Right lung (tissue), 5 donors: ENCODE measurements around the gene RGS7. TPM values are rescaled to one million over a fixed set of nuclear protein-coding genes. Genes with fewer than 3 reads are reported as not detected.
"Not testable (repeated sequence)": the region's sequence is repeated elsewhere in the genome, so short reads cannot be mapped to it uniquely, and the experiment has no call there.

ENCODE experiments used
- DNase-seq, 2 donors: peaks; one replicate each; pipeline ENCODE4 v3.0.0-alpha.2; 2013
- polyA plus RNA-seq, 5 donors: library from polyadenylated mRNA; unstranded; fragments of 120-200 nt; gene quantifications; one replicate each; pipeline versions ENCODE4 v1.2.1 to v1.2.3, GENCODE V29; 2013; ENCODE audit warnings: inconsistent platforms in 1 of 5, low replicate concordance in 1 of 5; ENCODE audit not compliant: insufficient read length in 5 of 5, insufficient read depth in 1 of 5

RGS7 gene
- polyA plus RNA-seq, 5 donors: 0.18 to 0.50 (median 0.24) TPM

DNA sequence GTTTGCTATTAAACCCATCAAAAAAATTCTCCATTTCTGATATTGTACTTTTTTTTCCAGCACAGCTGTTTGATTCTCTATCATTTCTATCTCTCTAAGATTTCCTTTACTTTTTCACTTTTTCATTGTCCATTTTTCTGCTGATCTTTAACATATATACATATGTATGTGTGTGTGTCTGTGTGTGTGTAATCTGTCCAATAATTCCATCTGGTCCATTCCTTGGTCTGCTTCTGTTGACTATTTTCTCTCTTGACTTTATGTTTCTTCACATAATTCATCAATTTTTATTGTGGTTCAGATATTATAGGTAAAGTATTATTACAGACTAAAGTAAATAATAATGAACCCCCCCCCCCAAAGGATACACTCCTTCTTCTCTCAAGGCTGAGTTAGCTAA is 84.2 kb downstream of the RGS7 start:
- no peak for DNase-seq

DNA sequence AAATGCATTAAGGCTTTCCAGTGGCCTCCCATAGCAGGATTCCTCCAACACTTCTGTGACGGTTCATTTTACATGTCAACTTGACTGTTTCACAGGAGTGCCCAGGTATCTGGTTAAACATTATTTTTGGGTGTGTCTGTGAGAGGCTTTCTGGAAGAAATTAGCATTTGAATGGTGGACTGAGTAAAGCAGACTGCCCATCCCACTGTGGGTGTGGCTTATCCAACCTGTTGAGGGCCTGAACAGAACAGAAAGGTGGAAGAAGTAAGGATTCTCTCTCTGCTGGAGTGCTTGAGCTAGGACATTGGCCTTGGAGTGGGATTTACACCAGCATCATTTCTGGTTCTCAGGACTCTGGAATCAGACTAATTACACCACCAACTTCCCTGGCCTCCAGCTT is 85.6 kb downstream of the RGS7 start:
- no peak for DNase-seq

DNA sequence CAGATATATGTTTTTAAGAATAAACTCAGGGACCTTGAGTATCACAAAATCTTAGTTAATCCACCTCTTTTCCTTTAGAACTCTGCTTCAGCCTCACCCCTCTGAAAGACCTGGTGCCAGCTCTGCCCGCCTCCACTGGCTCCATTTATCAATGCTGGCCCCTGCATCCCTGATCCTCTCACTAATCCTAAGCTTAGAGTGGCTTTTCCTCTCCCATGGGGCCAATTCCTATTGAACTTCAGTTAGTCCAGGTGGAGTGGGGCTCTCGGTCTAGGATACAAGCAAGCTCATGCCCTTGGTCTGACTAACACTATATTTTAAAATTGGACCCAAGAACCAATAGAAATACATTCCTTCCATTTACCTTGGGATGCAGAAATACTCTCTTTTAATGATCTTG is 87.0 kb downstream of the RGS7 start:
- no peak for DNase-seq

DNA sequence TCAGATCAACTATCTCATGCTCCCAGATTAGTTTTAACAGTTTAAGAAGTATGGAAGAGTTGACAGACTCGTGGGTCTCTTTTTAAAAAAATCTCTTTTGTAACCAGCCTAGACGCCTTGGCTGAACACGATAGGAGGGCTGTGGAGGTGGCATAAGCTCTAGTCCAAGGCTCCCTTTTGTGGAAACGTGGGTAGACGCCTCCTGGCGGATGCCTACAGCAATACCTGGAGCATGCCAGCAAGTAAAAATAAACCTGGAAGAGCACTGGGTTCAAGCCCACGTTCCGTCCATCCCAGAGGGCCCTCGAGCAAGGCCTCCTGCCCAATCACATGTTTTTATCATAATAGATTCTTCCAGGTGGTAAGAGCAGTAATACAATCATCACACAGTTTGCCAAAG is 87.9 kb downstream of the RGS7 start:
- no peak for DNase-seq

DNA sequence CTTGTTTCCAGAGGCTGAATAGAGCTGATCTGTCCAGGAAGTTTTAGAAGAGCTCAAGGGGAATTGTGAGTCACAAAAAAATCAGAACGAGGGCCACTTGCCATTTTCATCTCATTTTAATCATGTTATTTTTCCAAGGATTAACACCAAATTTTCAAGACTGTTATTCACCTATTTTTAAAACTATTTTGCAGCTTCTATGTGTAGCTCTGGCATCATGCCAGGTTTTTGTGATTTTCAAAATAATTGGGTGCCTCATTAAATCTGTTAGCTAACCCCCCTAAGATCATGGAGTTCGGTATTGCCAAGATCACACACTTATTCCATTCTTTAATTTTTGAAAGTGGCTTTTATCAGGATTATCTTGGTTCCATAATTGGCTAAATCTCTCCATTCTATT is 90.9 kb downstream of the RGS7 start:
- DNase-seq: no peak

DNA sequence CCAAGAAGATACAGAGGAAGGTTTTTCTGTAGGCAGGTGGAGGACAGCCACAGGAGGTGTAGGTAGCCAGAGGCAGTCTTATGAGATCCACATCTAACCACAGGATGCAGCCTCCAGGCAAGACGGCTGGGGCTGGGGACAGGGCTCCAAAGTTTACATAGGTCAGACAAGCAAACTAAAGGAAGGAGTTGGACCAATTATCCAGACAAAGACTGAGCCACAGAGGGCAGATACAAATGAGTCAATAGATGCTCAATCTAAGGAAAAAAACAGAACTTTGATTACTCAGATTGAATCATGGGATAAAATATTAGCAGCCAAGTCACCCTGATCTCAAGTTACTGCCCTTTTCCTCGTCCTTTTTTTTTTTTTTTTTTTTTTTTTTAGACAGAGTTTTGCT is 91.6 kb downstream of the RGS7 start:
- no peak for DNase-seq

DNA sequence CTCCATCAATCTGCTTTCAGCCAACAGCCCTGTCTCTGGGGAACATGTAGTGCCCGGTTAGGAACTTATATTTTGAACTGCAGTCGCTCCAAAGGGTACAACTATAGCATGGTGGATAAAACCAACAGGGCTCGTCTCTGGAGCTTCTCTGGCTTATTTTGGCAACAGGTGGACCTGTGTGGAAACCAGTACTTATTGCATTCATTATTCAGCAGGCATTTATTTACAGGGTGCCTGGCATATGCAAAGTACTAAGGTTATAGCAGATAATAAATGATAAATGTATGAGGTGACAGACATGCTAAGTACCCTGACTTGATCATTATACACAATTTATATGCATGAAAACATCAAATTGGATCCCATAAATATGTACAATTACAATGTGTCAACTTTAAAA is 93.7 kb downstream of the RGS7 start:
- no peak for DNase-seq

DNA sequence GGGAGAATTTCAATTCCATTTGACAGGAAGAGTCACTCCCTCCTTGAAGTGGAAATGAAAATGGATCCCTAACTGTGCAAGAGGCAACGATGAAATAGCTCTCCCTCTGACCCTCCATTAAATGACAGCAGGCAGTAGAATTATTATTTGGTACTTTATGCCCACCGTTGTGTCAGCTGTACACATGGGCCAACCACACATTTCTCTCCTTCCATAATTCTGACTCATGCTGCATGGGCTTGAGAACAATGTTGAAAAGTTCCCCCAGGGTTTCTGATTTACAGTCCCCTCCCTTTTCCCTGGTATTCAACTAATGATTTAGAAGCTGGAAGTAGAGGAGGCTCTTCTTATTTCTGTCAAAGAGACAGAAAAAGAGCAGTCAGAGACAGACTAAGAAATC is 103.5 kb downstream of the RGS7 start:
- no peak for DNase-seq

DNA sequence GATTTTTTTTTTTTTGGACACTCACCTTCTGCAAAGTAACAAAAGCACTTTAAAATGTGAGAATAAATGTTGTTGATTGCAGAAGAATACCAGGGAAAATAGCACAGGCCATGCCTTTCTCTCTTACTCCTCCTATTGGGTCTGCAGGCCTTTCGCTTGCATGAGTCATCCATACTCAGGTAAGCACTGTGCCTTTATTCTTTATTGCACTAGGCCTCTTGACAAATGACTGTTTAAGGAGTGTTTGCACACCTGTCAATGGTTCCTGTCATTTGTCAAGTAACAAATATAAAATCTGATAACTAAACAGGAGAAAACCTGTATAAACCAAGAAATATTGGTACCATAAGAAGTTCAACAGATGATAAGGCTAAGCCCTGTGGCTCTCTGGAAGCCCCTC is 106.5 kb downstream of the RGS7 start:
- no peak for DNase-seq

DNA sequence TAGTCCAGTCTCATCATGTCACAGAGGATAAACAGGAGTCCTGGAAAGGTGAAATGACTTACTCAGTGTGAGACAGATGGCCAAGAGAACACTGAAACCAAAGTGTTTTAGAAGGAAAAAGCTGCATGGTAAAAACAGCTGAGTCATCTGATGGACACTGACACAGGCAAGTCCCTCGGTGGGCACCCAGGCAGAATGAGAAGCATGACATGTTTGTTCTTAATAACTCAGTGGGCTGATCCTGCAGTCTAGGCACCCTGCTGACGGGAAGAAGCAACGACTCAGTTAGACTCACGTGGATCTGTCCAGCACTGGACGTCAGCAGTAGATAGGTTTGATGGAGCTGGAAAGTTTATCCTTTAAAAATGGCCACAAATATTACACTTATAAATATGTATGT is 116.9 kb downstream of the RGS7 start:
- DNase-seq: no peak

DNA sequence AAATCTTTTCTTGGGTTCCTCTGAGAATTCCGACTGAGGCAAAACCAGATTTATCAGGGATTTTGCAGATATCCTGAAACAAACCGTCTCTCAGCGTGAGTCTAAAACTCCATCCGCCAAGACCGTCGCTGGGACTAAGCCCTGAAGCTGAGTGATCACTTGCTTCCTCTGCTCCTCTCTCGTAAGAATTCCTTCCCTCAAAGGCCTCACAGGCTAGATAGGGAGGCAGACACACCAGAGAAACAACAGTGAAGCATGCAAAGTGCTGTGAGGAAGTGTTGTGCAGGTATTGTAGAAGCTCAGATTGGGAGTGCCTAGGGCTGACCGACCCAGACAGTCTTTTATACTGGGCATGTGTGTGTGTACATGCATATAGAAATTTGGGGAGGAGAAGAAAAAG is 119.1 kb downstream of the RGS7 start:
- no peak for DNase-seq

DNA sequence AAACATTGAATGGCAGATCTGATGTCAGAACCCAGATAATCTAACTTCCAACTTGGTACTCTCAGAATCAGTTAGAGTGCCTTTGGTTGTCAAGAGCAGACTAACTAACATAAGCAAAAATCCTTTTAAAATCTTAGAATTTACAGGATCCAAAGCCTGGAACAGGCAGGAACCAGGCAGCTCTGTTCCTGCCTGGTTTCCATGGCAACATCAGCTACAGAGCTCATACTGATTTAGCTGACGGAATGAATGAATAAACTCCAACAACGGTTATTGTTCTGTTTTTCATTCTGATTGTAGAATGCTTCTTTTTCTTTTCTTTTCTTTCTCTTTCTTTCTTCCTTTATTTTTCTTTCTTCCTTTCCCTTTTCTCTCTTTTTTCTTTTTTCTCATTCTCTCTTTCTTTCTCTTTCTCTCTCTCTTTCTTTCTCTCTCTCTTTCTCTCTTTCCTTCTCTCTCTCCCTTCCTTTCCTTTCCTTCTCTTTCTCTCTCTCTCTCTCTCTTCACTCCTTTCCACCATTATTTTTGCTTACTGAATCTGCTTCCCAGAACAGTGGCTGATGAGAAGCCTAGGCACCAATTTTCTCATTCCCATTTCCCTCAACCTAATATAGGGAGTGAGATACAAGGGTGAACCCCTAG is 121.6 kb downstream of the RGS7 start:
- DNase-seq: no peak

DNA sequence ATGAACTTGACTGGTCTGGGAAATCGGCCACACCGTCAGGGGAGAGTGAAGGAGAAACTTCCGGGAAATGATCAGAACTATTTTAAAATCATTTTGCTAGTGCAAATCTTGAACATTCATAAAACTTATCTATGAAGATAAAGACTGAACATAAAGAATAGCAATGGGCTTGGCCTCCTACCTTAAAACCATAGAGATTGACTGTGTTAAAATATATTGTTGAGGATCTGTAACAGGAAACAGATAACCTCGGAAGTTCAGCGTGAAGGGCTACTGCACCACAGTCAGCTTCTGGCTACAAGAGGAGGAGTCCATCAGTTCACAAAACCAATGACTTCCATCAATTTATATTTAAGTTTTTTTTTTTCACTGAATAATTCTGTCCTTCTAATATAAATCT is 127.3 kb downstream of the RGS7 start:
- DNase-seq: no peak

DNA sequence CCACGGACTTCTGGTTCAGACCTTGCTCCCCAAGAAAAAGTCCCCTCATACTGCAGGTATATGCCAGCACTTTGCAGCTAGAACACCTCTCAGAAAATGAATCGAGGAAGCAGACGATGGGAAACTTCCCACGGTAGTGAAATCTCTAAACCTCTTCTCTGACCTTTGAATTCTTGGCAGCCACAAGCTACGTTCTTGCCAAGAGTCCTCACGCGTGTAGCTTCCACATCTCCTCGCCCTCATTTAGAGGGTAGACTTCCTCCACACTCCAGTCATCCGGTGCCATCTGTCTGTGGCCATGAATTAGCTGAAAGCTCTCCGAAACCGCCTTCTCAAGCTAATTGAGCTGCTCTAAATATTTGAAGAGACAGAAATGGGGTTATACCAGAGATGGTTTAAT is 127.8 kb downstream of the RGS7 start:
- DNase-seq: no peak

DNA sequence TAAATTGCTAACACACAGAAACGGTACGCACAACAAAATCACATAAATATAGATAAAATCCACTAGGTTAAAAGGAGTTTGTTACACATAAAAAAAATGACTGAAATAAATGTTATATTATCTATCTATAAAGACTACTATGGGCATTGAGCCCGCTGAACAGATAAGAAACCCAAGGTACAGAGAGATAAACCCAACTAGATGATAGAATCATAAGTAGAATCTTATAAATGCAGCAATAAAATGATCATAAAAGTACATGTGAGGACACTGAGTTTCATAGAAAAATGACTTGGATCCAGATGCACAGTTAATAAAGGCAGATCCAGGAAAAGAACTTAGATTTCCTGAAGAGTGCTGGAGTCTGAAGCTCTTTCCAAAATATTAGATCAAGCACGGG is 128.7 kb downstream of the RGS7 start:
- DNase-seq: no peak

DNA sequence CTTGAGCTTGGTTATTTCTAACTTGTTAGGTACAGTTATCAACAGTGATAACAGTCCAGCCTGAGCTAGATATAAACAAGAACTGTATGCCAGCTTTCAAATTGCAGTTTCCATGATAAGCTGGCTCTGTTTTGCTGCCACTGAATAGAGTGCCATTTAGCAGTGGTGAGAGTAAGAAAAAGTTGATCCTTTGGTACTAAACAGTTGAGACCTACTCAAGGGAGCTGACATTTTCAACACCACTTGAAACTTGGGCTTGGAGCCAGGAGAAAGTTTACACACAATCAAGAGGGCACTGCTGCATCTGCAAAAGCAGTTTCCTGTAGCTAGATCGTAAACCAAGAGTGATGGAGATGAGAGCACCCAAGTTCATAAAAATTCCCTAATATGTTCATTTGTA is 131.3 kb downstream of the RGS7 start:
- DNase-seq: peak in 1 of 2 donors; percentile 31

DNA sequence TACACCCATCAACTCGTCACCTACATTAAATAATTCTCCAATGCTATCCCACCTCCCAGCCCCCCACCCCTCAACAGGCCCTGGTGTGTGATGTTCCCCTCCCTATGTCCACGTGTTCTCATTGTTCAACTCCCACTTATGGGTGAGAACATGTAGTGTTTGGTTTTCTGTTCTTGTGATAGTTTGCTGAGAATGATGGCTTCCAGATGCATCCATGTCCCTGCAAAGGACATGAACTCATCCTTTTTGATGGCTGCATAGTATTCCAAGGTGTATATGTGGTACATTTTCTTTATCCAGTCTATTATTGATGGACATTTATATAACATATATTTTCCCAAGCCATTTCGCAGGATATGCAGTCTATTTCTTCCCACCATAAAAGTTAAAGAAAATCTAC is 132.8 kb downstream of the RGS7 start:
- not testable (repeated sequence) for DNase-seq

DNA sequence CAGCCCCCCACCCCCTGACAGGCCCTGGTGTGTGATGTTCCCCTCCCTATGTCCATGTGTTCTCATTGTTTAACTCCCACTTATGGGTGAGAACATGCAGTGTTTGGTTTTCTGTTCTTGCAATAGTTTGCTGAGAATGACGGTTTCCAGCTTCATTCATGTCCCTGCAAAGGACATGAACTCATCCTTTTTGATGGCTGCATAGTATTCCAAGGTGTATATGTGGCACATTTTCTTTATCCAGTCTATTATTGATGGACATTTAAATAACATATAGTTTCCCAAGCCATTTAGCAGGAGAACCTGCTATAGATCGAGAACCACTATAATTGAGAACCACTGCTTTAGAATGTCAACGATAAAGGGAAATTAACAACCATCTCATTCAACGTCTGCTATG is 134.2 kb downstream of the RGS7 start:
- DNase-seq: not testable (repeated sequence)

DNA sequence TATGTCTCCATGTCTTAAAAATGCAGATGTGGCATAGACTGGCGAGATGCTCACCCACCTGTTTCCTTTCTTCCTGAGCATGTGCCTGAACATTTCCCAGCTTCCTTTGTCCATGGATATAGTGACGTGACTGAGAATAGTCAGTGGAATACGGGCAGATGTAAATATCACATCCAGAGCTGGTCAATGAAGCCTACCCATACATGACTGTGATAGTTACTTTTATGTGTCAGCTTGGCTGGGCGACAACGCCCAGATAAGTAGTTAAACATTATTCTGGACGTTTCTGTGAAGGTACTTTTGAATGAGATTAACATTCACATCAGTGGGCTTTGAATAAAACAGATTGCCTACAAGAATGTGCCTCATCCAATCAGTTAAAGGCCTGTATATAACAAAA is 135.7 kb downstream of the RGS7 start:
- DNase-seq: no peak

DNA sequence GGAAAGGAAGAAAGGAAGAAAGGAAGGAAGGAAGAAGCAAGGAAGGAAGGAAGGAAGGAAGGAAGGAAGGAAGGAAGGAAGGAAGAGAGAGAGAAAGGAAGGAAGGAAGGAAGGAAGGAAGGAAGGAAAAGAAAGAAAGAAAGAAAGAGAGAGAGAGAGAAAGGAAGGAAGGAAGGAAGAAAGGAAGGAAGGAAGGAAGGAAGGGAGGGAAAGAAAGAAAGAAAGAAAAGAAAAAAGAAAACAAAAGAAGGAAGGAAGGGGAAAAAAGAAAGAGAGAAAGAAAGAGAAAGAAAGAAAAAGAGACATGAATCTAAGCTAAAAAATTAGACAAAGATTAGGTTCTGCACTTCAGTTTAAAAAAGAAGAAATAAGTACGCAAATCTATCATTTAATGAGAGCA is 136.1 kb downstream of the RGS7 start:
- not testable (repeated sequence) for DNase-seq

DNA sequence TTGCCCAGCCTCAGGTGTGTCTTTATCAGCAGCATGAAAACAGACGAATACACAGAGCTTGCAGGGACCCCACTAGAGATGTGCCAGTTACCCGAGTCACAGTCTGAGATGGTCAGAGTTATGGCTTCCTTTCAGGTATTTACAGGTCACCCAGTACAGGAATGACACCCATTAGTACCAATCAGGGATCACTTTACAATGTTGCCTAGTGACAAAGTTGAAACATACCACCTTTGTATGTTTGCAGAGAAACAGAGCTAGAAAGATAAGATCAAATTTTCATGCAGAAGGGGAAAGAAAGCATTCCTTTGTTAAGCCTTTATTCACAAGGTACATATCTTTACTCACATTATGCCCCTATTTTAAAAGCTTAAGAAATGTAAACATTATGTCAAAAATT is 137.6 kb downstream of the RGS7 start:
- DNase-seq: no peak

DNA sequence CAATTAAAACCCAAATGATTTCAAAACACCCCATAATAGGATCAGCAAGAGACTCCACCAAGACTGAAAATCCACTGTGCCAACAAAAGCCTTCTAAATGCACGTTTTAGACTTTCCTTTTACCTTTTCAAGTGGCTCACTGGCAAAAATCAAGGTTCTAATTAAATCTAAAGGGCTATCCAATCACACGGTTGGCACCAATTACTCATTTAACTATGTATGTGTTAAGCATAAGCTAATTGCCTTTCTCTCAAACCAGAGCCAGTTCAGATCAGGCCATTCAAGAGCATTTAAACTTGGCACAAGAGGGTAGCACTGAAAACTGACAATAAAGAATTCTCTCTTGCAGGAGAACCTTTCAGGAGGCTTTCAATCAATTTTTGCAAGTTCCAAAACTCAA is 139.5 kb downstream of the RGS7 start:
- DNase-seq: no peak

DNA sequence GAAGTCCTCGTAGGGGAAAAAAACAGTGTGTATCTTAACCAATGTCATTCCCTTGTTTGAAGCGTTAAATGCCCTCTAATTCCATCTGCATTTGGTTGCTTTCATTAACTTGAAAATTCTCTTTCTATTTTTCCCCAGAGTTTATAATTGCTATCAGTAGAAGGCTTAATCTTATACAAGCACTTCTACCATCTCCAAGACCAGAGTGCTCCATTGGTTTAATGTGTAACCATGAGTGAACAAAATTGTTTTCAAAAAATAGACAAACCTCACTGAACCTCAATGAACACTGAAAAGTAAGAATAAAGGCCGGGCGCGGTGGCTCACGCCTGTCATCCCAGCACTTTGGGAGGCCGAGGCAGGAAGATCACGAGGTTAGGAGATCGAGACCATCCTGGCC is 141.3 kb downstream of the RGS7 start:
- no peak for DNase-seq

DNA sequence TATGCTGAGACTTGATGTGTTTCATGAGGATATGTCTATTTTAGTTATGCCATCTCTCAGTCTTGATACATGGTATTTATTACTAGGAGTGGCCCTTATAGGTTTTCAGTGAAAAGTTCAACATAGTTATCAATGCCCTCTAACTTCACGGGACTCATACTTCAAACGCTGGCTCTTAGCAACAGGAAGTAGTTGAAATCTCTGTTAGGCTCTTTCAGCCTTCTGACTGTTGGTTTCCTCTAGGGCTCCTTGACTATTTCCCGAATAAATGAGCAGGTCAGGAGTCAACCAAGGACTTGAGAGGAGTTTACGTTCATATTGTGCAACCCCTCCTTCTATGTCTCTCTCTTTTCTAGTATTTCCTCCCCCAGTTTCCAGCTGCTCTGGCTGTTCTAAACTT is 141.8 kb downstream of the RGS7 start:
- peak in 1 of 2 donors; percentile 26 for DNase-seq

DNA sequence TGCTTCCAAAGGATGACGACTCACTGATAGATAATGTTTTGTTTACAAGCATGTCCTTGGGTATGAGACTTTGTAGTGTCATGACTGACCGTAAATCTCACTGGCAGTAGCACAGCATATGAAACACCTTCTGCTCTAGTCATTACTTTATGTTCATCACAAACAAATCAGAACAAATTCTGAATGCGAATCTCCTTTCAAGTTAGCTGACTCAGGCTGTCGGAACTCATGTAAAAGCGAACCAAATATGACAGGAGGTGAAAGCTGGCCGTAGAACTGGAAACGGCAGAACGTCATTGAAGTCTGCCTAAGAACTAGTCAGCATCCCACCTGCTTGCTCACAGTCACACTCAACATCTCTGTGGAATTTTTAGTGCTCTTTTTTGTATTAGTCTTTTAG is 143.9 kb downstream of the RGS7 start:
- no peak for DNase-seq
